22Rv1 (cell line): ENCODE results near the gene TNNT3.

ENCODE experiments used
- H3K27ac ChIP-seq: fragments of 450-650 bp; 2 replicates; pipeline ENCODE4 v1.5.1; 2017
- CTCF ChIP-seq: fragments of 450-650 bp; IDR thresholded peaks from 2 replicates; pipeline ENCODE4 v1.5.1; 2017; ENCODE audit warnings: mild to moderate bottlenecking
- ZFX ChIP-seq: fragments of 450-650 bp; IDR thresholded peaks from 2 replicates; pipeline ENCODE4 v1.6.1; 2017; ENCODE audit warnings: antibody characterized with exemption, borderline replicate concordance

TNNT3 gene

GRCh38 chr11:1896923-1897322 lies 22.6 kb upstream of the TNNT3 start:
- TF ChIP-seq ZFX: no peak
- TF ChIP-seq CTCF: no peak
- no peak overlapping the region for H3K27ac ChIP-seq

GRCh38 chr11:1899090-1899489 lies 20.4 kb upstream of the TNNT3 start:
- no peak overlapping the region for H3K27ac ChIP-seq
- TF ChIP-seq CTCF (no peak), ZFX (no peak)

- TF ChIP-seq ZFX (no peak), CTCF (no peak)
- H3K27ac ChIP-seq: no peak overlapping the region
Observed at GRCh38 chr11:1899686-1900085, 19.8 kb upstream of the TNNT3 start.

- no peak for TF ChIP-seq CTCF
- no peak overlapping the region for H3K27ac ChIP-seq
Observed at GRCh38 chr11:1906181-1906580, 13.3 kb upstream of the TNNT3 start.

GRCh38 chr11:1906611-1907423 lies 12.7 kb upstream of the TNNT3 start:
- H3K27ac ChIP-seq: no peak overlapping the region
- TF ChIP-seq CTCF (no peak), ZFX (no peak)

GRCh38 chr11:1908618-1909017 lies 10.9 kb upstream of the TNNT3 start:
- no peak overlapping the region for H3K27ac ChIP-seq
- TF ChIP-seq CTCF: no peak
- TF ChIP-seq ZFX: no peak

- TF ChIP-seq ZFX (no peak), CTCF (no peak)
- no peak overlapping the region for H3K27ac ChIP-seq
Observed at GRCh38 chr11:1909524-1909923, 10.0 kb upstream of the TNNT3 start.
